ENCODE measurements around the gene SLC25A53. TPM values are rescaled to one million over a fixed set of nuclear protein-coding genes. Genes with fewer than 3 reads are reported as not detected.
"Not testable (repeated sequence)": the region's sequence is repeated elsewhere in the genome, so short reads cannot be mapped to it uniquely, and the experiment has no call there.

SLC25A53 gene
- total RNA-seq, 1 donor = 7.6 TPM

- TF ChIP-seq, protein P1, sequence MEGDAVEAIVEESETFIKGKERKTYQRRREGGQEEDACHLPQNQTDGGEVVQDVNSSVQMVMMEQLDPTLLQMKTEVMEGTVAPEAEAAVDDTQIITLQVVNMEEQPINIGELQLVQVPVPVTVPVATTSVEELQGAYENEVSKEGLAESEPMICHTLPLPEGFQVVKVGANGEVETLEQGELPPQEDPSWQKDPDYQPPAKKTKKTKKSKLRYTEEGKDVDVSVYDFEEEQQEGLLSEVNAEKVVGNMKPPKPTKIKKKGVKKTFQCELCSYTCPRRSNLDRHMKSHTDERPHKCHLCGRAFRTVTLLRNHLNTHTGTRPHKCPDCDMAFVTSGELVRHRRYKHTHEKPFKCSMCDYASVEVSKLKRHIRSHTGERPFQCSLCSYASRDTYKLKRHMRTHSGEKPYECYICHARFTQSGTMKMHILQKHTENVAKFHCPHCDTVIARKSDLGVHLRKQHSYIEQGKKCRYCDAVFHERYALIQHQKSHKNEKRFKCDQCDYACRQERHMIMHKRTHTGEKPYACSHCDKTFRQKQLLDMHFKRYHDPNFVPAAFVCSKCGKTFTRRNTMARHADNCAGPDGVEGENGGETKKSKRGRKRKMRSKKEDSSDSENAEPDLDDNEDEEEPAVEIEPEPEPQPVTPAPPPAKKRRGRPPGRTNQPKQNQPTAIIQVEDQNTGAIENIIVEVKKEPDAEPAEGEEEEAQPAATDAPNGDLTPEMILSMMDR (IDR thresholded peaks at IDR 0.05; ENCODE audit: extremely low read depth, low read depth, low read length) = no peak
- Histone ChIP-seq H3K27ac (ENCODE audit: low read depth, low read length) (no peak overlapping the region), H3K36me3 (ENCODE audit: insufficient read depth, low read length) (no peaks in the 10 kb centered on the region), H2AFZ (ENCODE audit: low read length) (no peak overlapping the region), H3K4me2 (ENCODE audit: insufficient read depth, low read length) (no peak overlapping the region), H3K4me1 (ENCODE audit: insufficient read depth, low read length) (no peaks in the 10 kb centered on the region), H3K79me2 (ENCODE audit: insufficient read depth, low read length) (no peaks in the 10 kb centered on the region), H3K27me3 (ENCODE audit: insufficient read depth, low read length) (peaks cover 22% of the 10 kb centered on the region), H4K20me1 (ENCODE audit: insufficient read depth, low read length) (no peaks in the 10 kb centered on the region), H3K9me3 (ENCODE audit: low read depth, low read length) (no peaks in the 10 kb centered on the region), H3K4me3 (ENCODE audit: insufficient read depth, low read length) (no peak overlapping the region)
- DNase-seq (ENCODE audit: insufficient read length, low spot score, missing footprints) = no peak
These were observed 38.0 kb downstream of the SLC25A53 start for GRCh38 chrX:104118765-104119164.

DNA sequence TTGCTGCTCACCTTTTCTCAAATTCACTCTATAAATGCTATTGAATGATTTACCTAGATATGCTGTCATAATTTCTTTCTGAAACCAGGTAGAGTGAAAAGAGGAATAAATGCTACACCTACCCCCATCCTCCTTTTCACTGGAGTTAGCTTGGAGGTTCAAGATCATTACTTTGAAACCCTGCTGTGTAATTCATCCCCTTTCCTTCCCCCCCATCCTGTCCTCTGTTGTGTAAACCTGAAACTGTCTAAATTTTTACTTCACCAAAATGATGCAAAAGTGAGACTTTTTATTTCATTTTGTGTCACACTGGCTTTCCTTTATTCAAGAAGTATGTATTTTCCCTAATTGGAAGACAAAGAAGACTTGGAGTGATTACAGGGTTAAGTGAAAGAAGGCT, 39.0 kb downstream of the SLC25A53 start:
- Histone ChIP-seq H3K4me2 (ENCODE audit: insufficient read depth, low read length) (no peak overlapping the region), H2AFZ (ENCODE audit: low read length) (no peak overlapping the region), H3K4me3 (ENCODE audit: insufficient read depth, low read length) (no peak overlapping the region), H3K27ac (ENCODE audit: low read depth, low read length) (no peak overlapping the region), H4K20me1 (ENCODE audit: insufficient read depth, low read length) (no peaks in the 10 kb centered on the region), H3K9me3 (ENCODE audit: low read depth, low read length) (no peaks in the 10 kb centered on the region), H3K36me3 (ENCODE audit: insufficient read depth, low read length) (no peaks in the 10 kb centered on the region), H3K27me3 (ENCODE audit: insufficient read depth, low read length) (peaks cover 22% of the 10 kb centered on the region), H3K79me2 (ENCODE audit: insufficient read depth, low read length) (no peaks in the 10 kb centered on the region), H3K4me1 (ENCODE audit: insufficient read depth, low read length) (no peaks in the 10 kb centered on the region)
- DNase-seq (ENCODE audit: insufficient read length, low spot score, missing footprints) = no peak
- TF ChIP-seq, protein P1 (IDR thresholded peaks at IDR 0.05; ENCODE audit: extremely low read depth, low read depth, low read length) = no peak

GRCh38 chrX:104113222-104113965, 43.4 kb downstream of the SLC25A53 start:
- no peaks in the 10 kb centered on the region for H3K4me1 ChIP-seq (ENCODE audit: insufficient read depth, low read length)
- H3K4me2 ChIP-seq (ENCODE audit: insufficient read depth, low read length) = peak overlapping the region; percentile 77
- H3K79me2 ChIP-seq (ENCODE audit: insufficient read depth, low read length) = no peaks in the 10 kb centered on the region
- TF ChIP-seq, protein P1 (IDR thresholded peaks at IDR 0.05; ENCODE audit: extremely low read depth, low read depth, low read length) = peak; percentile 41
- H3K27ac ChIP-seq (ENCODE audit: low read depth, low read length) = no peak overlapping the region
- DNase-seq (ENCODE audit: insufficient read length, low spot score, missing footprints) = peak; percentile 67
- peak overlapping the region; percentile 74 for H3K4me3 ChIP-seq (ENCODE audit: insufficient read depth, low read length)
- H3K9me3 ChIP-seq (ENCODE audit: low read depth, low read length) = no peaks in the 10 kb centered on the region
- H4K20me1 ChIP-seq (ENCODE audit: insufficient read depth, low read length) = no peaks in the 10 kb centered on the region
- H3K27me3 ChIP-seq (ENCODE audit: insufficient read depth, low read length) = peaks cover 45% of the 10 kb centered on the region
- peak overlapping the region; percentile 41 for H2AFZ ChIP-seq (ENCODE audit: low read length)
- no peaks in the 10 kb centered on the region for H3K36me3 ChIP-seq (ENCODE audit: insufficient read depth, low read length)

GRCh38 chrX:104112326-104112951, 44.4 kb downstream of the SLC25A53 start, which contains the start of gene ZCCHC18:
Gene ZCCHC18, plus strand, starts transcription at chrX:104112523. Its CDS starts 1,589 bp downstream, at chrX:104114112.
- peaks cover 44% of the 10 kb centered on the region for H3K27me3 ChIP-seq (ENCODE audit: insufficient read depth, low read length)
- H3K79me2 ChIP-seq (ENCODE audit: insufficient read depth, low read length) = no peaks in the 10 kb centered on the region
- no peaks in the 10 kb centered on the region for H3K9me3 ChIP-seq (ENCODE audit: low read depth, low read length)
- peak; percentile 89 for DNase-seq (ENCODE audit: insufficient read length, low spot score, missing footprints)
- peak within 1 kb of the TSS; percentile 77 for H2AFZ ChIP-seq (ENCODE audit: low read length)
- TF ChIP-seq, protein P1 (IDR thresholded peaks at IDR 0.05; ENCODE audit: extremely low read depth, low read depth, low read length) = no peak
- peak within 1 kb of the TSS; percentile 74 for H3K4me3 ChIP-seq (ENCODE audit: insufficient read depth, low read length)
- no peaks in the 10 kb centered on the region for H4K20me1 ChIP-seq (ENCODE audit: insufficient read depth, low read length)
- peak within 1 kb of the TSS; percentile 77 for H3K4me2 ChIP-seq (ENCODE audit: insufficient read depth, low read length)
- no peaks in the 10 kb centered on the region for H3K36me3 ChIP-seq (ENCODE audit: insufficient read depth, low read length)
- H3K4me1 ChIP-seq (ENCODE audit: insufficient read depth, low read length) = no peaks in the 10 kb centered on the region
- H3K27ac ChIP-seq (ENCODE audit: low read depth, low read length) = no peak within 1 kb of the TSS

DNA sequence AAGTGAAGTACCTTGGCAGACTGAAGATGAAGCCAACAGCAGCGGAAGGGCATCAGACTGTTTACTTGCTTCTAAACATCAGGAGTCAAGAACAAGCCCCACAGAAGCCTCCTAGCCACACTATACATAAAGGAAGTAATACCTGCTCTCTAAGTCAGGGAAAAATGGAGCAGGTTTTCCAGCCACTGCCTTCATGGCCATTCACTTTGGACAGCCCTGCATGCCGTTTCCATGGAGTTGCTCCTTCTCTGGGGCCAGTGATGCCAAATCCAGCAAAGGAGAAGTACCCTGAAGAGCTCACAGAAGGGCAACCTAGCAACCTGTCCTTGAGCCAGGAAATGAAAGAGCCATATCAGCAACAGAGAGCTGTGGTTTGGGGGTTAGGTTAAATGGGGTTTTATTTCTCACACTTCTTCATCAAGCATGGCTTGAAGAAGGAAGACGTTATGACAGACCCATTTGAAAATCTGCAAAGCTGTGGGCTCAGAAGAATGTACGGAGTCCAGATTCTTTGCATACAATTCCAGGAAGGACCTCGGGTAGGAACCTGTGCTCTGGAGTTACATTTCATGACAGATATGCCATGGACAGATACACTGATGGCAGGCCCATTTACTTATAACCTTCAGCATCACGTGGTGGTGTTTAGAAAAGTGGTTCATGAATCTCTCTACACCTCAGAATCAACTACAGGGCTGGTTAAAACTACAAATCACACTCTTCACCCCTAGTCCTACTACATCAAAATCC, 46.1 kb downstream of the SLC25A53 start:
- H3K4me3 ChIP-seq (ENCODE audit: insufficient read depth, low read length); DNase-seq (ENCODE audit: insufficient read length, low spot score, missing footprints); H3K36me3 ChIP-seq (ENCODE audit: insufficient read depth, low read length); H3K9me3 ChIP-seq (ENCODE audit: low read depth, low read length); H3K4me1 ChIP-seq (ENCODE audit: insufficient read depth, low read length); H2AFZ ChIP-seq (ENCODE audit: low read length); H3K27ac ChIP-seq (ENCODE audit: low read depth, low read length); H4K20me1 ChIP-seq (ENCODE audit: insufficient read depth, low read length); H3K79me2 ChIP-seq (ENCODE audit: insufficient read depth, low read length); H3K4me2 ChIP-seq (ENCODE audit: insufficient read depth, low read length): not testable (repeated sequence)
- peaks cover 50% of the 10 kb centered on the region for H3K27me3 ChIP-seq (ENCODE audit: insufficient read depth, low read length)
